Measurements from ENCODE around the gene LATS2.

Gene LATS2

GRCh38 chr13:21075011-21075378, 13.6 kb upstream of the LATS2 start:
- Histone ChIP-seq H2BK15ac (ENCODE audit: low read length) (no peak overlapping the region), H2BK120ac (ENCODE audit: low read depth, low read length) (no peak overlapping the region)

GRCh38 chr13:21074546-21074945, 13.2 kb upstream of the LATS2 start:
- H3K79me1 ChIP-seq (ENCODE audit: low read depth, low read length) = no peaks in the 10 kb centered on the region
- H3K4me1 ChIP-seq (ENCODE audit: control insufficient read depth in 2 of 2, insufficient read depth in 1 of 2, low read depth in 1 of 2, low read length in 2 of 2) = peaks cover 0 to under 1% of the 10 kb centered on the region in 2 donors
- H3K18ac ChIP-seq (ENCODE audit: low read length) = no peak overlapping the region
- no peak overlapping the region for H3K14ac ChIP-seq (ENCODE audit: low read length)
- peaks cover 0 to 6% (median 0%) of the 10 kb centered on the region in 3 experiments for H3K27me3 ChIP-seq (ENCODE audit: control insufficient read depth in 3 of 3, insufficient read depth in 3 of 3, low read depth in 1 of 3, low read length in 3 of 3)
- no peak overlapping the region for H3K4ac ChIP-seq (ENCODE audit: low read length)
- H2BK120ac ChIP-seq (ENCODE audit: low read depth, low read length) = no peak overlapping the region
- H3K4me2 ChIP-seq (ENCODE audit: insufficient read depth, low read length, poor library complexity, severe bottlenecking) = no peak overlapping the region
- no peak overlapping the region for H2AK5ac ChIP-seq (ENCODE audit: low read depth, low read length)
- H3K23ac ChIP-seq (ENCODE audit: low read depth, low read length, poor library complexity) = no peak overlapping the region
- no peak for DNase-seq (ENCODE audit: low spot score)
- no peak overlapping the region for H4K8ac ChIP-seq (ENCODE audit: low read depth, low read length)
- no peak overlapping the region for H3K9ac ChIP-seq (ENCODE audit: low read depth, low read length, poor library complexity)
- H2BK12ac ChIP-seq (ENCODE audit: low read length) = no peak overlapping the region
- no peak overlapping the region for H2BK5ac ChIP-seq (ENCODE audit: low read length)
- H2BK15ac ChIP-seq (ENCODE audit: low read length) = no peak overlapping the region
- no peaks in the 10 kb centered on the region for H3K36me3 ChIP-seq (replicated peaks in 1 of 2; ENCODE audit: control insufficient read depth in 2 of 2, insufficient read depth in 2 of 2, low read length in 2 of 2)
- no peak overlapping the region for H3K4me3 ChIP-seq (ENCODE audit: low read length in 2 of 2)
- no peak overlapping the region for H3K27ac ChIP-seq (replicated peaks; ENCODE audit: low read length)
- peak overlapping the region; percentile 77 for H2AFZ ChIP-seq (ENCODE audit: low read length)
- WGBS, 2 donors (ENCODE audit: extremely low coverage in 2 of 2, insufficient read length in 2 of 2, insufficient replicate concordance in 1 of 2) = no CpG with 5 or more reads among the region's 10 CpGs
- H3K9me3 ChIP-seq (replicated peaks in 1 of 2; ENCODE audit: control insufficient read depth in 2 of 2, insufficient read depth in 1 of 2, low read depth in 1 of 2, low read length in 2 of 2) = no peaks in the 10 kb centered on the region
- H4K91ac ChIP-seq (ENCODE audit: low read depth, low read length, poor library complexity) = no peak overlapping the region

More at GRCh38 chr13:21075011-21075378, 13.6 kb upstream of the LATS2 start:
- Histone ChIP-seq H3K4ac (ENCODE audit: low read length) (no peak overlapping the region), H4K8ac (ENCODE audit: low read depth, low read length) (no peak overlapping the region), H2BK5ac (ENCODE audit: low read length) (no peak overlapping the region), H3K36me3 (replicated peaks in 1 of 2; ENCODE audit: control insufficient read depth in 2 of 2, insufficient read depth in 2 of 2, low read length in 2 of 2) (no peaks in the 10 kb centered on the region), H2AK5ac (ENCODE audit: low read depth, low read length) (no peak overlapping the region), H3K9ac (ENCODE audit: low read depth, low read length, poor library complexity) (no peak overlapping the region), H2BK12ac (ENCODE audit: low read length) (no peak overlapping the region), H4K91ac (ENCODE audit: low read depth, low read length, poor library complexity) (no peak overlapping the region), H3K18ac (ENCODE audit: low read length) (no peak overlapping the region), H2AFZ (ENCODE audit: low read length) (peak overlapping the region; percentile 77), H3K23ac (ENCODE audit: low read depth, low read length, poor library complexity) (no peak overlapping the region), H3K4me1 (ENCODE audit: control insufficient read depth in 2 of 2, insufficient read depth in 1 of 2, low read depth in 1 of 2, low read length in 2 of 2) (peaks cover 0 to 2% of the 10 kb centered on the region in 2 donors), H3K9me3 (replicated peaks in 1 of 2; ENCODE audit: control insufficient read depth in 2 of 2, insufficient read depth in 1 of 2, low read depth in 1 of 2, low read length in 2 of 2) (no peaks in the 10 kb centered on the region), H3K79me1 (ENCODE audit: low read depth, low read length) (no peaks in the 10 kb centered on the region), H3K27ac (replicated peaks; ENCODE audit: low read length) (no peak overlapping the region), H3K14ac (ENCODE audit: low read length) (no peak overlapping the region), H3K4me2 (ENCODE audit: insufficient read depth, low read length, poor library complexity, severe bottlenecking) (no peak overlapping the region), H3K4me3 (ENCODE audit: low read length in 2 of 2) (no peak overlapping the region), H3K27me3 (ENCODE audit: control insufficient read depth in 3 of 3, insufficient read depth in 3 of 3, low read depth in 1 of 3, low read length in 3 of 3) (peaks cover 0 to 6% (median 0%) of the 10 kb centered on the region in 3 experiments)
- no peak for DNase-seq (ENCODE audit: low spot score)
- no CpG with 5 or more reads among the region's 9 CpGs for WGBS, 2 donors (ENCODE audit: extremely low coverage in 2 of 2, insufficient read length in 2 of 2, insufficient replicate concordance in 1 of 2)

GRCh38 chr13:21071924-21072323, 10.5 kb upstream of the LATS2 start:
- Histone ChIP-seq H3K27me3 (ENCODE audit: control insufficient read depth in 3 of 3, insufficient read depth in 3 of 3, low read depth in 1 of 3, low read length in 3 of 3) (peaks cover 0 to 6% (median 0%) of the 10 kb centered on the region in 3 experiments), H3K4me2 (ENCODE audit: insufficient read depth, low read length, poor library complexity, severe bottlenecking) (no peak overlapping the region), H3K27ac (replicated peaks; ENCODE audit: low read length) (no peak overlapping the region), H3K4ac (ENCODE audit: low read length) (no peak overlapping the region), H3K79me1 (ENCODE audit: low read depth, low read length) (no peaks in the 10 kb centered on the region), H3K4me3 (ENCODE audit: low read length in 2 of 2) (no peak overlapping the region), H2BK12ac (ENCODE audit: low read length) (no peak overlapping the region), H3K9me3 (replicated peaks in 1 of 2; ENCODE audit: control insufficient read depth in 2 of 2, insufficient read depth in 1 of 2, low read depth in 1 of 2, low read length in 2 of 2) (no peaks in the 10 kb centered on the region), H4K8ac (ENCODE audit: low read depth, low read length) (no peak overlapping the region), H3K14ac (ENCODE audit: low read length) (no peak overlapping the region), H3K23ac (ENCODE audit: low read depth, low read length, poor library complexity) (no peak overlapping the region), H2AK5ac (ENCODE audit: low read depth, low read length) (no peak overlapping the region), H2AFZ (ENCODE audit: low read length) (no peak overlapping the region), H2BK120ac (ENCODE audit: low read depth, low read length) (no peak overlapping the region), H2BK5ac (ENCODE audit: low read length) (no peak overlapping the region), H2BK15ac (ENCODE audit: low read length) (no peak overlapping the region), H3K36me3 (replicated peaks in 1 of 2; ENCODE audit: control insufficient read depth in 2 of 2, insufficient read depth in 2 of 2, low read length in 2 of 2) (no peaks in the 10 kb centered on the region), H3K9ac (ENCODE audit: low read depth, low read length, poor library complexity) (no peak overlapping the region), H4K91ac (ENCODE audit: low read depth, low read length, poor library complexity) (no peak overlapping the region), H3K4me1 (ENCODE audit: control insufficient read depth in 2 of 2, insufficient read depth in 1 of 2, low read depth in 1 of 2, low read length in 2 of 2) (no peaks in the 10 kb centered on the region), H3K18ac (ENCODE audit: low read length) (no peak overlapping the region)
- DNase-seq (ENCODE audit: low spot score) = no peak

- no CpG with 5 or more reads among the region's 4 CpGs for WGBS, 2 donors (ENCODE audit: extremely low coverage in 2 of 2, insufficient read length in 2 of 2, insufficient replicate concordance in 1 of 2)
- Histone ChIP-seq H3K23ac (ENCODE audit: low read depth, low read length, poor library complexity) (no peak overlapping the region), H2BK5ac (ENCODE audit: low read length) (no peak overlapping the region), H3K9me3 (replicated peaks in 1 of 2; ENCODE audit: control insufficient read depth in 2 of 2, insufficient read depth in 1 of 2, low read depth in 1 of 2, low read length in 2 of 2) (no peaks in the 10 kb centered on the region), H2BK120ac (ENCODE audit: low read depth, low read length) (no peak overlapping the region), H3K4me3 (ENCODE audit: low read length in 2 of 2) (no peak overlapping the region), H3K4me1 (ENCODE audit: control insufficient read depth in 2 of 2, insufficient read depth in 1 of 2, low read depth in 1 of 2, low read length in 2 of 2) (no peaks in the 10 kb centered on the region), H3K18ac (ENCODE audit: low read length) (no peak overlapping the region), H2AFZ (ENCODE audit: low read length) (no peak overlapping the region), H3K79me1 (ENCODE audit: low read depth, low read length) (no peaks in the 10 kb centered on the region), H2BK15ac (ENCODE audit: low read length) (no peak overlapping the region), H2AK5ac (ENCODE audit: low read depth, low read length) (no peak overlapping the region), H4K91ac (ENCODE audit: low read depth, low read length, poor library complexity) (no peak overlapping the region), H4K8ac (ENCODE audit: low read depth, low read length) (no peak overlapping the region), H3K36me3 (replicated peaks in 1 of 2; ENCODE audit: control insufficient read depth in 2 of 2, insufficient read depth in 2 of 2, low read length in 2 of 2) (no peaks in the 10 kb centered on the region), H3K27me3 (ENCODE audit: control insufficient read depth in 3 of 3, insufficient read depth in 3 of 3, low read depth in 1 of 3, low read length in 3 of 3) (peaks cover 0 to 6% (median 0%) of the 10 kb centered on the region in 3 experiments), H3K4ac (ENCODE audit: low read length) (no peak overlapping the region), H3K9ac (ENCODE audit: low read depth, low read length, poor library complexity) (no peak overlapping the region), H3K27ac (replicated peaks; ENCODE audit: low read length) (no peak overlapping the region), H3K4me2 (ENCODE audit: insufficient read depth, low read length, poor library complexity, severe bottlenecking) (no peak overlapping the region), H2BK12ac (ENCODE audit: low read length) (no peak overlapping the region), H3K14ac (ENCODE audit: low read length) (no peak overlapping the region)
- no peak for DNase-seq (ENCODE audit: low spot score)
Observed at GRCh38 chr13:21071015-21071414, 9.6 kb upstream of the LATS2 start.
